ENCODE measurements around the gene ARHGAP25.

DNA sequence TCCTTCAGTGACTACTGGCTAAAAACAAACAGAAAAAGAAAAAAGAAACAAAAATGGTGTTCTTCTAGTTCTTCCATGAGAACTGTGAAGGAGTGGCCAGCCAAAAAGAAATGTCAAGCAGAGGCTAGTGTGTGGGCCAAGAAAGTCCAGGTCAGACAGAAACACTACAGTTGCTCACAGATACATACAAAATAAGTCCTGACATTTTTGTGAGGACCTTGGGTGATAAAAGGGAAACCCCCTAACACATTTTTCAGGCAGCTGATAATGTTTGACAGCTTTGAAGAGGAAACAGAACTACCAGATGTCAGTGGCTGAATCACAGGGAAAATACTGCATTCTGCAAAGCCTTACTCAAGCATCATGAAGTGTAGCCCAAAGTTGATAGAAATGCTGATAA lies 28.1 kb downstream of the ARHGAP25 start:
- TF ChIP-seq GATA2 (IDR thresholded peaks at IDR 0.05; ENCODE audit: low read depth, low read length) (no peak), GATA3 (IDR thresholded peaks at IDR 0.05; ENCODE audit: low read depth, low read length) (no peak)

Measured in SH-SY5Y (cell line).